ENCODE results near the gene RGL1.

The RGL1 gene

DNA sequence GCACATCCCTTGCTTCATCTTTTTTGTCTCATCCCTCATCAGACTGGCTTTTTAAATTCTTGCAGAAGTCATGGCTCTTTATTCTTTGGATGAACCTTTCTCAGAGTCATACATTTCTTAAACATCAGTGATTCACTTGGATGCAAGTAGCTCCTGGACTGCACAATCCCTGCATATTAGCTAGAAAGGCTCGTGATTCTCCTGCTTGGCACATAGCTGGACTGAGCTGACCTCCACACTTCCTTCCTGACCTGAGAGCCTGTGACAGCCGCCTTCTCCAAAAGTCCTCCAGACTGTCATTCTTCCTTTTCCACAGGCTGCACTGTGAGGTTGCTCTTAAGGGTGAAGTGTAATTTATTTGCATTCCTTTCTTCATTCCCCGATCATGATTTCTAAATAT is 109.4 kb downstream of the RGL1 start:
- Mint-ChIP-seq H3K4me1 (ENCODE audit: low read depth) (peaks cover 10% of the 10 kb centered on the region), H3K27ac (no peak overlapping the region), H3K27me3 (no peaks in the 10 kb centered on the region), H3K36me3 (no peaks in the 10 kb centered on the region), H3K4me3 (no peak overlapping the region), H3K9me3 (ENCODE audit: low read depth) (no peaks in the 10 kb centered on the region)

DNA sequence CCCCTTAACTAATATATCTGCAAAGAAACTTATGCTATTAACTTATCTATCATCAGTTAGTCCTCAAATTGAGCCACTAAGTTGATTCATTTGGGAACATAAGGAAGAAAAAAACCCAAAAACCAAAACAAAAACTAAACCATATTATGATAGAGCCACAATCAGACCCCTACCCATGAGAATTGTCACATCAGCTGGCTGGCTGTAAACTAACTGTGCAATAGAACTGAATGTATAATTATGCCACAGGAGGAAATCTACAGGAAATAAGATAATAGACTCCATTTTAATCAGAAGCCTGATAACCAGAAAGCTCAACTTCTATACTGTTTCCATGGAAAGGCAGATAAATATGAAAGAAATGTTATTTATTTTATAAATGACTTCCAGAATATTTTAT is 110.0 kb downstream of the RGL1 start:
- Mint-ChIP-seq H3K4me1 (ENCODE audit: low read depth) (peaks cover 10% of the 10 kb centered on the region), H3K27ac (no peak overlapping the region), H3K27me3 (no peaks in the 10 kb centered on the region), H3K36me3 (no peaks in the 10 kb centered on the region), H3K9me3 (ENCODE audit: low read depth) (no peaks in the 10 kb centered on the region), H3K4me3 (no peak overlapping the region)

DNA sequence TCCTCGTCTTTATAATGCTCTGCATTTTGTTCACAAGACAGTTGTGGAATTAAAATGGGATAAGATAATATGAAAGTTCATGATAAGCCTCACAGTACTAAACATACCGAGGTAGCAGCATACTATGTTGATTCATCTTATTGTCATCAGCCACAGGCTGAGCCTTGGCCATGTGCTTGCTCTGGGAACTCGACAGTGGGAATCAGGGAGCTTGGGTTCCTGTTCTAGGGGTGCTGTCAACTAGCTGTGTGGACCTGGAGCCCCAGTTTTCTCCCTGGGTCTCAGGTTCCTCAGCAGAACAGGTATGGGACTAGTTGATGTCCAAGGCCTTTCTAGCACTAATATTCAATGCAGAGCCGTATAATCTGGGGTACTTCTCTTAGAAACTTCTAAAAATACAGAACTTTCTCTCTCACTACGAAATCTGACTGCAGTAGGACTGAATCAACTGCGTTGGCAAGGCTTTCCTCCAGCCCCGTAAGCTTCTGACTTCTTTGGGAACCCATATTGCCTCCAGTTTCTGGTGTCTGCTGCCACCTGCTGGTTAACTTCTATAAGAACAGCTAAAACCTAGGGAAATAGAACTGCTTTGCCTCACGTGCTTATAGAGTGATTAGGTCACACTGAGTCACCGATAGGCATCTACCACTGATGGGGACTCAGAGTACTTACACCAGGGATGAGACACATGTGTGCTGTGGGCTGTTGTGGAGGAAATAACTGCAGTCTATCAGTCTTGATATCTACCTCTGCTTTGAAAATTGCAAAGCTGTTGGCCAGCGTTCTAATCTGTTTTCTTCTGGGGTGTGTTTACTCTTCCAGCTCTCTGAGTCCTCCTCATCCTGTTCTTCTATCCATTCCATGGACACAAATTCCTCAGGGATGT is 110.9 kb downstream of the RGL1 start:
- Mint-ChIP-seq H3K4me1 (ENCODE audit: low read depth) (peaks cover 10% of the 10 kb centered on the region), H3K4me3 (peak overlapping the region; percentile 17), H3K9me3 (ENCODE audit: low read depth) (no peaks in the 10 kb centered on the region), H3K27ac (peak overlapping the region; percentile 48), H3K36me3 (no peaks in the 10 kb centered on the region), H3K27me3 (no peaks in the 10 kb centered on the region)

DNA sequence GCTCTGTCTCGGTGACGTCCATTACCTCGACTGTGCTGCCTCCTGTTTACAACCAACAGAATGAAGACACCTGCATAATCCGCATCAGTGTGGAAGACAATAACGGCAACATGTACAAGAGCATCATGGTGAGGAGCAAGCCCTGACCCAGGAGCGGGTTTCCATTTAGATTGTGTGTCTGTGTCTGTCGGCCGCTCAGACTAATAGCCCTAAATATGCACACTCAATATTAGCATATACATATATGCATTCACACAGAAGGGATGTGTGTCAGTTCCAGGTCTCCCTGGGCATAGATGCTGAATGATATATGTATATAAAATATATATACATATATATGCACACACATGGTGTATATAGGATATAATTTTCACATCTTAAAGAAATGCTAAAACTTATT is 111.7 kb downstream of the RGL1 start:
- Mint-ChIP-seq H3K4me1 (ENCODE audit: low read depth) (peaks cover 10% of the 10 kb centered on the region), H3K27me3 (no peaks in the 10 kb centered on the region), H3K9me3 (ENCODE audit: low read depth) (no peaks in the 10 kb centered on the region), H3K36me3 (no peaks in the 10 kb centered on the region), H3K4me3 (peak overlapping the region; percentile 1), H3K27ac (peak overlapping the region; percentile 48)

DNA sequence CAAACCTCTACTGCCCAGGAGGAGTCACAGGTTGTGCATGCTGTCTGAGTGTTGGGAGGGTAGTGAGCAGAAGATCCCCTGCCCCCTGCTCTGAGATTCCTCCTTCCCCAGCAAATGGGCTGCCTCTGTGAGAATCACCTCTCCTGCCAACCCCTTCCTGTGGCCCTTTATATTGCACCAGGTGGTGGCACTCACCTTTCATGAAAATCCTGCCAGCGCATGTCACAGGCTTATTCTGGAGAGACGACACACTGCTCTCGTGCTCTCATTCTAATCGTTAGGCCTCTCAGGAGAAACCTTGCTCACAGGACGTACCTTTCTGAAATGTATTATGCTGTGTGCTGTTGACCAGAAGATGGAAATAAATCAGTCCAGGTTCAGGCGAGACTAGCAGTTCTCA is 113.7 kb downstream of the RGL1 start:
- Mint-ChIP-seq H3K27me3 (no peaks in the 10 kb centered on the region), H3K4me3 (no peak overlapping the region), H3K4me1 (ENCODE audit: low read depth) (peaks cover 10% of the 10 kb centered on the region), H3K9me3 (ENCODE audit: low read depth) (no peaks in the 10 kb centered on the region), H3K27ac (no peak overlapping the region), H3K36me3 (peaks cover 4% of the 10 kb centered on the region)

DNA sequence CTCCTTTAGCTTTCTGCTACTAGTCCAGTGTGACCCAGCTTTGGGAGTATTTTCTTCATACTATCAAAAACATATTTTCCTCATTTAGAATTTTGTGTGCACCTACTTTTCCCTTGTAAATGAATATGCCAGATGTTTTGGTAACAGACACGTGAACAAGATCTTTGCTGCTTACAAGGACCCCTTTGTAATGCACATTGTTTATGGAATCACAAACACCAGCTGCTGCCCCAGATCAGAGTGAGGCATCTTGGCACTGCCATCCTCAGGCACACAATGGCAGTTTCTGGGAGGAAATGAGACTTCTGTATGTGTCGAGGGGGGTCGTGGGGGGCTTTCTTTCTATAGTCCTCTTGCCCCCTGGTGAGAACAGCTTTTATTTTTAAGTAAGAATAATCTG is 115.7 kb downstream of the RGL1 start:
- peaks cover 6% of the 10 kb centered on the region for H3K36me3 Mint-ChIP-seq
- H3K9me3 Mint-ChIP-seq (ENCODE audit: low read depth), result no peaks in the 10 kb centered on the region
- peaks cover 9% of the 10 kb centered on the region for H3K4me1 Mint-ChIP-seq (ENCODE audit: low read depth)
- no peak overlapping the region for H3K4me3 Mint-ChIP-seq
- H3K27ac Mint-ChIP-seq, result no peak overlapping the region
- no peaks in the 10 kb centered on the region for H3K27me3 Mint-ChIP-seq

DNA sequence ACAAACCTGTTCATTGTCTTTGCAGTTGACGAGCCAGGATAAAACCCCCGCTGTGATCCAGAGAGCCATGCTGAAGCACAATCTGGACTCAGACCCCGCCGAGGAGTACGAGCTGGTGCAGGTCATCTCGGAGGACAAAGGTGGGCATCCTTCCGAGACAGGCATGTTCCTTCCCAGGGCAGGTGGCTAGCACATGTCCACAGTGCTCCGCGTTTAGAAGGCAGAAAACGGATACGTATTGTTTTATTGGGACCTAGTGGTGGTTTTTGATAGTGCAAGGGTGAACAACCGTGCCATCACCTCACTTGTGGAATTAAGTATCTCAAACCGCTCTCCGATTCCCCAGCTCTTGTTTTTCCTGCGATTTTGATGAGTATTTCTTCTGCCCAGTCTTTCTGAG is 117.3 kb downstream of the RGL1 start:
- Mint-ChIP-seq H3K36me3 (peaks cover 6% of the 10 kb centered on the region), H3K4me3 (no peak overlapping the region), H3K9me3 (ENCODE audit: low read depth) (no peaks in the 10 kb centered on the region), H3K4me1 (ENCODE audit: low read depth) (no peaks in the 10 kb centered on the region), H3K27ac (no peak overlapping the region), H3K27me3 (no peaks in the 10 kb centered on the region)

DNA sequence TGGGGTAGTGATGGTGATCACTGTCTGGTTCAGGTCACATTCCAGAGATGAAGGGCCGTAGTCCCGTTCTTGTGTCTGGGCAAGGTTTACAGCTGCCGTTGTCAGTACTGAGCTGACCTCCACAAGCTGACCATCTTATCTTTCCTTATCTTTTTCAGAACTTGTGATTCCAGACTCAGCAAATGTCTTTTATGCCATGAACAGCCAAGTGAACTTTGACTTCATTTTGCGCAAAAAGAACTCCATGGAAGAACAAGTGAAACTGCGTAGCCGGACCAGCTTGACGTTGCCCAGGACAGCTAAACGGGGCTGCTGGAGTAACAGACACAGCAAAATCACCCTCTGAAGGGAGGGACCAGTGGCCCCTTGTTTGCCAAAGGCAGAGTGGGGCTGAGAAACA is 121.0 kb downstream of the RGL1 start:
- H3K9me3 Mint-ChIP-seq (ENCODE audit: low read depth), result no peaks in the 10 kb centered on the region
- H3K27me3 Mint-ChIP-seq, result no peaks in the 10 kb centered on the region
- peaks cover 6% of the 10 kb centered on the region for H3K36me3 Mint-ChIP-seq
- no peak overlapping the region for H3K4me3 Mint-ChIP-seq
- H3K27ac Mint-ChIP-seq, result no peak overlapping the region
- no peaks in the 10 kb centered on the region for H3K4me1 Mint-ChIP-seq (ENCODE audit: low read depth)

DNA sequence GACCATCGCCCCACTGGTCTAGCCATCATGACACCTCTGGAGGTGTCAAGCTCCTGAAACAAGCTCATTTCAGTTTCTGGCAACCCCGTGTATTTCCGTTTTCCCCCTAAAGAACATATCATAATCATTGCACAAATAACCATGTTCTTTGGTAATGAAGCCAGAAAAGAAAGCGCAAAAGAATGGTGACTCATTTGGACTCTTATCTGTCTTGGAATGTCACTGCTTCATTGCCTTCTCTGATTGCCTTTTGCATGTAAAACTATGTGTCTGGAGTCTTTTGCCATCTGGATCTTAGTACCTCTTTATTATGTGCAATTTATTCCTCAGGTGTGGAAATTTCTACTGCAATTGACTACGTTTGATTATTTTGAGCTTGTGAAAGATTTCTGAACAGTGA is 122.1 kb downstream of the RGL1 start:
- Mint-ChIP-seq H3K4me3 (no peak overlapping the region), H3K4me1 (ENCODE audit: low read depth) (no peaks in the 10 kb centered on the region), H3K27me3 (no peaks in the 10 kb centered on the region), H3K36me3 (peaks cover 6% of the 10 kb centered on the region), H3K9me3 (ENCODE audit: low read depth) (no peaks in the 10 kb centered on the region), H3K27ac (no peak overlapping the region)

DNA sequence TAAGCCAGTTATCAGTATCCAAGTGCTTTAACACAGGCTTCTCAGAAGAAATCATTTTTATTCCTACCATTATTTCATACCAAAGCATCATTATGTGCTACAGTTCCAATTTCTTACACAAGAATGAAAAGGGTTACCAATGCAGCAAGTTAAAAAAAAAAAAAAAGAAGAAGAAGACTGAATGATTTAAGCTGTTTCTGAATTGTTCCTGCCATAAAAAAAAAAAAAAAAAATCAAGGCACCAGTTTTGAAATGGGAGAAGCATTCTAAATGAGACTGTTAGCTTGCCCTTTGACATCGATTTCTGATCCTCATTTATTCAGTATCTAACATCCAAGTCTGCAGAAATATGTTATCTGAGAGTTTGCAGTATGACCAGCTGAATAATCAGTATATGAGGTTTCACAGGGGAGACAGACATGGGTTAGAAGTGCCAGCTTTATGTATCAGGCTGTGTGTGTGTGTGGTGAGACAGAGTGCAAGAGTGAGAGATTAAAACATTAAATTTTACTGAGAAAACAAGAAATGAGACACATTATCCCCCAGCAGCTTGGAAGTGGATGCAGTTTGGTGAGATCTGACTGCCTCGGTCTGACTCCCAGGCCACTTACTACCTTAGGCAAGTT is 126.8 kb downstream of the RGL1 start:
- no peak overlapping the region for H3K27ac Mint-ChIP-seq
- no peak overlapping the region for H3K4me3 Mint-ChIP-seq
- no peaks in the 10 kb centered on the region for H3K9me3 Mint-ChIP-seq (ENCODE audit: low read depth)

DNA sequence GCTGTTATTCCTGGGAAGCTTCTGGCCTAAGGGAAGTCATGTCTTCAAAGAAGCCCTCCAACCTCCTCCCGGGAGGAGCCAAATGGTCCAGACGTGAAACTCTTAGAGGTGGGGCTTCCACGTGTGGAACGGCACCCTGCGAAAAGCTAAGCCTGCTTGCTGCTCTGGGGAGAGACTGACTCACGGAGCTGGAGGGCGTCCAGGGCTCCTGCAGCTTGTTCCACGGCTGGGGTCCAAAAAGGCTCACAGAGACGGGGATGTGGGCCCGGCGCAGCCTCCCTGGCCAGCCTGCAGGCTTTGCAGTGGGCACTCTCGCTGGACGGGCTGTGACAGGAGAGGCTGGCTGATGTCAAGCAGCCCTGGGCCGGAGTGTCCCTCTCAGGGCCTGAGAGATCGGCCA is 127.5 kb downstream of the RGL1 start:
- H3K27ac Mint-ChIP-seq, result no peak overlapping the region
- no peak overlapping the region for H3K4me3 Mint-ChIP-seq
- no peaks in the 10 kb centered on the region for H3K4me1 Mint-ChIP-seq (ENCODE audit: low read depth)
- no peaks in the 10 kb centered on the region for H3K27me3 Mint-ChIP-seq
- no peaks in the 10 kb centered on the region for H3K9me3 Mint-ChIP-seq (ENCODE audit: low read depth)
- no peaks in the 10 kb centered on the region for H3K36me3 Mint-ChIP-seq

More for the DNA sequence above, 126.8 kb downstream of the RGL1 start:
- no peaks in the 10 kb centered on the region for H3K27me3 Mint-ChIP-seq
- no peaks in the 10 kb centered on the region for H3K4me1 Mint-ChIP-seq (ENCODE audit: low read depth)
- H3K36me3 Mint-ChIP-seq, result no peaks in the 10 kb centered on the region

DNA sequence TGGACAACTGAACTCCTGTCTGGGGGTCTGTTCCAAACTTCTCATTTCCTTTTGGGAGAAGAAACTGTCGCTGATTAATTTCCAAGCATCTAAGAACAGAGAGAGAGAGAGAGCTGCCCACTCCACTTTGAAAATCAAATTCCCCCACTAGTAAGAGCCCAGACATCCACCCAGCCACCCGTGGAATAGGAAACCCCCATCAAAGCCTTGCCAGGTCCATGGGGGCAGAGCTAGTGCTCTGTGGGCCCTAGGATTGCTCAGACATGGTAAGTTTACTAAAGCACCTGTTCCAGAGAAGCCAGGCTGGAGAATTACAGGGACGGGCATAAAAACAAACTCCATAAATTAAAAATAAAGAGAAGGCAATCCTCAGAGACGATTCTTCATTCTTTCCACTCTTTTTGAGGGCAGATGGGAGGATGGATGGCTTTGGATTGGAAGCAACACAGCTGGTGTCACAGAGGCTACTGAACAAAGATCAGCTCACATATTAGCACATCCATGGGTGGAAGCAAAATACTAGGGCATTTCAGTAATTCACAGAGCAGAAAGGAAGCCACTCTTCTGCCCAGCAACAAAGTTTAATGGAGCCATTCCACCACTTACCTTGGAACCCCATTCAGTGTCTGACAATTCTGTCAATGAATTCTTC is 128.7 kb downstream of the RGL1 start:
- no peaks in the 10 kb centered on the region for H3K27me3 Mint-ChIP-seq
- H3K9me3 Mint-ChIP-seq (ENCODE audit: low read depth), result no peaks in the 10 kb centered on the region
- no peak overlapping the region for H3K27ac Mint-ChIP-seq
- no peaks in the 10 kb centered on the region for H3K4me1 Mint-ChIP-seq (ENCODE audit: low read depth)
- no peak overlapping the region for H3K4me3 Mint-ChIP-seq
- no peaks in the 10 kb centered on the region for H3K36me3 Mint-ChIP-seq

DNA sequence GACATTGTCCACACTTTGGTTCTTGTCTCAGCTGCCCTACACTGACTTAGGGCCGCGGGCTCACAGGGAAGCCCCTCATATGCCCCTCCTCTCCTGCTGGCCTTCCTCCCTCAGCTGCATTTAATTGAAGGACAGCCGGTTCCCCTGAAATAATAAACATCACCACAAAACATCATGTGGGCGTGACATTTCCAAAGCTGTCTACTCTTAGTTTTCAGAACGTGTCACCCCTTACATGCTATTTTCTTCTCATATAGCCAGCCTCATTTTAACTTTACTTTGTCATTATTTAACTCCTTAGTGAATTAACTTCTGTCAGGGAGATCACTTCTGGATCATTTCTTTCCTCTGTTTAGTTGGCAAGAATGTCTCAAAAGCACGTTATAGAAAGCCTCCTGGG is 129.4 kb downstream of the RGL1 start:
- Mint-ChIP-seq H3K9me3 (ENCODE audit: low read depth) (no peaks in the 10 kb centered on the region), H3K27me3 (no peaks in the 10 kb centered on the region), H3K27ac (no peak overlapping the region), H3K4me1 (ENCODE audit: low read depth) (no peaks in the 10 kb centered on the region), H3K36me3 (no peaks in the 10 kb centered on the region), H3K4me3 (no peak overlapping the region)

DNA sequence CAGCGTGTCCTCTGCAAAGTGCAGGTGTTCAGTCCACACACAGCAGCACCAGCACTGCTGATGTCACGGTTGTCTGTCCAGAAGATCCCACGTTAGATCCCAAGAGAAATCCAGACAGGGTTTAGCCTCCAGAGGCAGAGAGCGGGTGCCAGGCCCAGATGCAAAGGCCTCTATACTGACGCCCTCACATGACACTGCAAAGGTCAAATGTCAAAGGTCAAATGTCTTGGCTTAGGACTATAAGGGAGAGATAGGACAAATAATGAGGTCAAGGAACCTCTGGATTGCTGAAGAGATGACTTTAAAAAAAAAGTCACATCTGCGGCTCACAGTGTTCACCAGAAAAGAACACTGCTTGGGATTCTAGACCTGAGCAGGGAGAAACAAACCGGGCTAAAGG is 131.1 kb downstream of the RGL1 start:
- H3K27me3 Mint-ChIP-seq, result no peaks in the 10 kb centered on the region
- H3K4me3 Mint-ChIP-seq, result no peak overlapping the region
- no peaks in the 10 kb centered on the region for H3K4me1 Mint-ChIP-seq (ENCODE audit: low read depth)
- no peak overlapping the region for H3K27ac Mint-ChIP-seq
- H3K36me3 Mint-ChIP-seq, result no peaks in the 10 kb centered on the region
- H3K9me3 Mint-ChIP-seq (ENCODE audit: low read depth), result peaks cover 4% of the 10 kb centered on the region

DNA sequence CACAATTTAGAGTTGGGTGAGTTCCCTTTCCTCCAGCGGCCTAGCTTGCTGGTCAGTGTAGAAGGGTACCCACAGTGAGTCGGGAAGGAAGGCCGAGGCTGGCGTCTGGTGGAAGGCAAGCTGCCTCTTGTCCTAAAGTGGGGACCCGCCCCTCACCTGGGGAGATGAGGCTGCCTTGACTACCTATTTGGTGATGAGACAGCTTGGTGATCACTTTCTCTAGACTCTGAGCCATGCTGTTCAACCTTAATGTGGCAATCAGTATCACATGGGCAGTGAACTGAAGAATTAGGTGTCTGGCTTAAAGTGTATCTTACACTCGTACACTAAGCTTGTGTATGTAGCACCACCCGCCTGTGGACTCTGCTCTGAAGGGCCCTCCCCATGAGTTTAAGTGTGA is 131.9 kb downstream of the RGL1 start:
- H3K27me3 Mint-ChIP-seq, result peaks cover 2% of the 10 kb centered on the region
- no peak overlapping the region for H3K27ac Mint-ChIP-seq
- peaks cover 4% of the 10 kb centered on the region for H3K9me3 Mint-ChIP-seq (ENCODE audit: low read depth)
- no peaks in the 10 kb centered on the region for H3K4me1 Mint-ChIP-seq (ENCODE audit: low read depth)
- H3K36me3 Mint-ChIP-seq, result no peaks in the 10 kb centered on the region
- H3K4me3 Mint-ChIP-seq, result no peak overlapping the region
